ENCODE measurements around the gene SDCBP2.

The SDCBP2 gene

DNA sequence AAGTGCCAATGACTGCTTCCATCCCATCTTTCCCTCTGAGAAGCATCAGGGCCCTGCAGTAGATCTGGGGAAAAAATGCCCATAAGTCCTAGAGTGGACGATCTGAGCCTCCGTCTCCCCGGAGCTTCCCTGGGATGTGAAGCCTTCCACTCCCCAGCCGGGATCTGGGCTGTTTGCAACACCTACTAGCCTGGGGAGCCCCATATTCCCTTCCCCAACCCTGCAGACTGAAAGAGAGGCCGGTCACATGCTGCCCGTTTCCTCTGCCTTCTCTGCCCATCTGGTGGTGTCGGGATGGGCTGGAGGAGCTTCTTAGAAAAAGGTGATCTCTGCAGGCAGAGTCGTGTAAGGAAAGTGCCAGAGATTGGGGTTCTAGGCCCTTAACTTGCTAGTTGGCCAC, 61.8 kb downstream of the SDCBP2 start:
- no peak for DNase-seq (ENCODE audit: low read depth)
- in situ Hi-C loops (cut with HindIII; ENCODE audit: low sequenced_read_pairs): no loop called here
- peak overlapping the region; percentile 62 for H3K4me3 ChIP-seq (ENCODE audit: low read depth, low read length)
- TF ChIP-seq, protein P1, sequence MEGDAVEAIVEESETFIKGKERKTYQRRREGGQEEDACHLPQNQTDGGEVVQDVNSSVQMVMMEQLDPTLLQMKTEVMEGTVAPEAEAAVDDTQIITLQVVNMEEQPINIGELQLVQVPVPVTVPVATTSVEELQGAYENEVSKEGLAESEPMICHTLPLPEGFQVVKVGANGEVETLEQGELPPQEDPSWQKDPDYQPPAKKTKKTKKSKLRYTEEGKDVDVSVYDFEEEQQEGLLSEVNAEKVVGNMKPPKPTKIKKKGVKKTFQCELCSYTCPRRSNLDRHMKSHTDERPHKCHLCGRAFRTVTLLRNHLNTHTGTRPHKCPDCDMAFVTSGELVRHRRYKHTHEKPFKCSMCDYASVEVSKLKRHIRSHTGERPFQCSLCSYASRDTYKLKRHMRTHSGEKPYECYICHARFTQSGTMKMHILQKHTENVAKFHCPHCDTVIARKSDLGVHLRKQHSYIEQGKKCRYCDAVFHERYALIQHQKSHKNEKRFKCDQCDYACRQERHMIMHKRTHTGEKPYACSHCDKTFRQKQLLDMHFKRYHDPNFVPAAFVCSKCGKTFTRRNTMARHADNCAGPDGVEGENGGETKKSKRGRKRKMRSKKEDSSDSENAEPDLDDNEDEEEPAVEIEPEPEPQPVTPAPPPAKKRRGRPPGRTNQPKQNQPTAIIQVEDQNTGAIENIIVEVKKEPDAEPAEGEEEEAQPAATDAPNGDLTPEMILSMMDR (IDR thresholded peaks at IDR 0.05; ENCODE audit: low read depth, low read length, missing control alignments): no peak

DNA sequence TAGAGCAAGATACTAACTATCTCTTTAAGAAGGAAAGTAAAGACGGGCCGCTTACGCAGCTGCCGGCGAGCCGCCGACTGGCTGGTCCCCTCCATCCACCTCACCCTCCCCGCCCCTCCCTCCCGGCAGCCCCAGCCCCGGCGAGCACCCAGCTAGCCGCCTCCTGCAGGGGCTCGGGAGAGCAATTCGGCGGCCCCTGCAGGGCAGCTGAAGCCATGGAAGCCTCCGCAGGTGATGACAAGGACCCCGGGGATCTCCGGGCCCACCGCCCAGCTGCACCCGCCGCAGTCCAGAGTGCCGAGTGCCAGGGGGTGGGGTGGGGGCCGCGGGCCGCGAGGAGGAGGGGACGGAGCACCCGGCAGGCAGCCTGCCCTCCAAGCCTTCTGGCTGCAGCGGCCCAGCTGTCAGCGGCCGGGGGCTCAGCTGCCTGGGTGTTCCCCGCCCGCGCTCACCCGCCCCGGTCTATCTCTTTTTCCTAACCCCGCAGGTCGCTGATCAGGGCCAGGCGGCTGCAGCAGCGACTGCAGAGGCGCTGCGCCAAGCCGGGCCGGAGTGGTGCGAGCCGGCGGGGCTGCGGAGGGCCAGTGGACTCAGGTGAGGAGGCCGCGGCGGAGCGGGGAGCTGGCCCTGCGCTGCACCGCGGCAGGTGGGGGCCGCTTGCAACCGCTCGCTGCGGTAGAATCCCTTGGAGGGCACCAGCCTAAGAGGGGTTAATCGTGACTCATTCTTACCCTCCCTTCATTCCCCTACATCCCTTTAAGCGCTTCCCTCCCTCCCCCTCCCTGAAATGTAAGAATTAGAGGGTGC, 62.6 kb downstream of the SDCBP2 start, which contains the start of gene SNPH:
SNPH (plus strand) TSS at position 128 of the 807 bp plus-strand sequence. CDS start 29,946 bp downstream, outside the sequence.
- peak; percentile 36 for DNase-seq (ENCODE audit: low read depth)
- TF ChIP-seq, protein P1 (IDR thresholded peaks at IDR 0.05; ENCODE audit: low read depth, low read length, missing control alignments): no peak
- in situ Hi-C loops (cut with HindIII; ENCODE audit: low sequenced_read_pairs): no loop called here

DNA sequence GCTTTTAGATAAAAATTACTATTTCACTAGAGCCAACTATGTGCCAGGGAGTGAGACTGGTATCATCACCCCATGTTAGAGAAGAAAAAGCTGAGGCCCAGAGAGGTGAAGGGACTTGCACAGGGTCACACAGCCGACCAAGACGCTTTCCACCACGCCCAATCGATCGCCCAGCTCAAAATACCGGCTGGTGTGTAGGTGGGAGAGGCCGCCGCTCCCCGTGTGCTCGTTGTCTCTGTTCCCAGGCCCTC, 63.1 kb downstream of the SDCBP2 start:
- DNase-seq (ENCODE audit: low read depth): no peak
- TF ChIP-seq, protein P1 (IDR thresholded peaks at IDR 0.05; ENCODE audit: low read depth, low read length, missing control alignments): no peak
- in situ Hi-C loops (cut with HindIII; ENCODE audit: low sequenced_read_pairs): no loop called here
- peak overlapping the region; percentile 62 for H3K4me3 ChIP-seq (ENCODE audit: low read depth, low read length)

More for the DNA sequence above, 62.6 kb downstream of the SDCBP2 start, which contains the start of gene SNPH:
- peak within 1 kb of the TSS; percentile 62 for H3K4me3 ChIP-seq (ENCODE audit: low read depth, low read length)

DNA sequence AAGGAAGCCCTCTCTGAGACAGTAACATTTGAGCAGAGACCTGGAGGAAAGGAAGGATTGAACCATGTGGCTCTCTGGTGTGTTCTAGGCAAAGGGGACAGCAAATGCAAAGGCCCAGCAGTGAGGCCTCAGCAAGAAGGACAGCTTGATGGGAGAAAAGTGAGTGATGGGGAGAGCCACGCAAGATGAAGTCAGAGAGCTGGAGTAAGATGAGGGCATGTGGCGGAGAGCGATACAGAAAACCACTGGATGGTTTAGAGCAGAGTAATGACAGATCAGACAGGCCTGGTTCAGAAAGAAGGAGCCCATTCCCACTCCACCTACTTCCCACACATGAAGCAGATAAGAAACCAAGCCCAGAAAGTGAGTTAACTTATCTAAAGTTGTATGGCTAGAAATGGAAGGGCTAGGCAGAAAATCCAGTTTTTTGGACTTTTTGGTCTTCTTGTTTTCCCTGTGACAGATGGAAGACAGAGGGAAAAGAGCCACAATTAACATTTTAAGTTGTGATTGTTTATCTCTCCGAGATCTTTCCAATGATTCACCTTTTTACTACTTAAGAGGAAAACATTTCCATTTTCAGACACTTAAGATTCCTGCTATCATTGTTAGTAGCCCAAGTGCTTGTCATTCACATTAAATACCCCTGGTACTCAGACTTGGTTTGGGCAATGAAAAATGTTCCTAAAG, 63.6 kb downstream of the SDCBP2 start:
- peak overlapping the region; percentile 62 for H3K4me3 ChIP-seq (ENCODE audit: low read depth, low read length)
- TF ChIP-seq, protein P1 (IDR thresholded peaks at IDR 0.05; ENCODE audit: low read depth, low read length, missing control alignments): no peak
- DNase-seq (ENCODE audit: low read depth): no peak
- in situ Hi-C loops (cut with HindIII; ENCODE audit: low sequenced_read_pairs): no loop called here

DNA sequence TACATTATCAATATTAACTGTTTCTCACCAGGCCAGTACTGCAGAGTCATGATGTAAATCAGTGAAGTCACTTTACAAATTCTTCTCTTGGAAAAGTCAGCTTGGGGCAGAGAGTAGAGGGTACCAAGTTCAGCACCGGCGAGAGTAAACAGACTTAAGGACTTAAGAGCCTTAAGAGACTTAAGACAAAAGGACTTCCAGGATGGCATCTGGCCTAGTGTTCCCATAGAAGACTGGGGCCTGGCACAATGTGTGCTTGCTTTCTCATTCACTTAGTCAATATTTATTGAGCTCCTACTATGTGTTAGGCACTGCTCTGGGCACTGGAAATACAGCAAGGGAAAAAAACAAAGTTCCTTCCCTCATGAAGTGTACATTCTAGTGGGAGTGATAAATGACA, 64.2 kb downstream of the SDCBP2 start:
- DNase-seq (ENCODE audit: low read depth): no peak
- in situ Hi-C loops (cut with HindIII; ENCODE audit: low sequenced_read_pairs): no loop called here
- no peak overlapping the region for H3K4me3 ChIP-seq (ENCODE audit: low read depth, low read length)
- TF ChIP-seq, protein P1 (IDR thresholded peaks at IDR 0.05; ENCODE audit: low read depth, low read length, missing control alignments): no peak

DNA sequence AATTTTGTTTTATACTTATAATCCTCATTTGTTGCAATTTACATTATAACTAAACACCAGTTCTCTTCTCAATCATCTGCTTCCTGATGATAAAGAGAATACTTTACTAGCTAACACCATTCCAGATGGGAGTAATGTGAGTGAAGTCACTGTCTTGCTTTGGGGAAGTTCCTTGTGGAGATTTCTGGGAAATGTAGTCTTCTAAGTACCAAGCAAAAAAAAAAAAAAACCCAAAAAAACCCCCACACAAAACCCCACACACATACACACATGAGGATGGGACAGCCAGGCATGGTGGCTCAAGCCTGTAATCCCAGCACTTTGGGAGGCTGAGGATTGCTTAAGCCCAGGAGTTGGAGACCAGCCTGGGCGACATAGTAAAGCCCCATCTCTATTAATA, 65.1 kb downstream of the SDCBP2 start:
- in situ Hi-C loops (cut with HindIII; ENCODE audit: low sequenced_read_pairs): no loop called here
- no peak overlapping the region for H3K4me3 ChIP-seq (ENCODE audit: low read depth, low read length)
- no peak for DNase-seq (ENCODE audit: low read depth)
- TF ChIP-seq, protein P1 (IDR thresholded peaks at IDR 0.05; ENCODE audit: low read depth, low read length, missing control alignments): no peak

Measured in astrocyte of the cerebellum (primary cell).